Kidney capillary endothelial cell (primary cell): ENCODE results near the gene SOX12.
A peak's percentile ranks its signal among the peaks of the same experiment; 100 is the strongest.
"Not testable (repeated sequence)": the region's sequence is repeated elsewhere in the genome, so short reads cannot be mapped to it uniquely, and the experiment has no call there.

Experiments used
- DNase-seq: peaks from one replicate; pipeline ENCODE4 v3.0.0-alpha.2; 2018; ENCODE audit warnings: low spot score

SOX12 gene

GRCh38 chr20:362271-363254 is 37.2 kb downstream of the SOX12 start:
- peak; percentile 70 for DNase-seq

- DNase-seq: no peak
Observed at GRCh38 chr20:363319-364078, 38.1 kb downstream of the SOX12 start.

- DNase-seq: no peak
Observed at GRCh38 chr20:364905-365794, 39.8 kb downstream of the SOX12 start.

GRCh38 chr20:366041-366718 is 40.8 kb downstream of the SOX12 start:
- no peak for DNase-seq

- DNase-seq: no peak
Observed at GRCh38 chr20:366719-367485, 41.5 kb downstream of the SOX12 start.

GRCh38 chr20:367486-367887 is 42.1 kb downstream of the SOX12 start:
- DNase-seq: no peak

GRCh38 chr20:368915-369314 is 43.6 kb downstream of the SOX12 start:
- no peak for DNase-seq

- no peak for DNase-seq
Observed at GRCh38 chr20:370151-370600, 44.8 kb downstream of the SOX12 start.

GRCh38 chr20:370977-371754 is 45.8 kb downstream of the SOX12 start:
- DNase-seq: no peak

- DNase-seq: peak; percentile 93
Observed at GRCh38 chr20:371755-372542, 46.6 kb downstream of the SOX12 start.

- not testable (repeated sequence) for DNase-seq
Observed at GRCh38 chr20:372543-373082, 47.3 kb downstream of the SOX12 start.

- DNase-seq: peak; percentile 98
Observed at GRCh38 chr20:373171-373890, 48.0 kb downstream of the SOX12 start.

GRCh38 chr20:375265-375889 is 50.0 kb downstream of the SOX12 start:
- DNase-seq: no peak

- no peak for DNase-seq
Observed at GRCh38 chr20:376089-376488, 50.7 kb downstream of the SOX12 start.

- no peak for DNase-seq
Observed at GRCh38 chr20:376750-377149, 51.4 kb downstream of the SOX12 start.

GRCh38 chr20:377578-377977 is 52.2 kb downstream of the SOX12 start:
- DNase-seq: not testable (repeated sequence)

GRCh38 chr20:378961-379336 is 53.6 kb downstream of the SOX12 start:
- DNase-seq: no peak
